Suprapubic skin (tissue), 4 donors: ENCODE measurements around the gene SLC43A1.

Source experiments
- CTCF ChIP-seq, 2 donors: fragments of 200-600 bp in 1 of 2; fragments of 450-650 bp in 1 of 2; sonication (generic) in 1 of 2; IDR thresholded peaks; one replicate each; pipeline ENCODE4 v1.5.1; 2016 to 2019; ENCODE audit warnings: antibody characterized with exemption in 2 of 2, mild to moderate bottlenecking in 1 of 2, moderate library complexity in 1 of 2
- EP300 ChIP-seq: sonication (generic); formaldehyde crosslinking; IDR thresholded peaks from one replicate; pipeline ENCODE4 v1.6.1; 2017; ENCODE audit warnings: antibody characterized with exemption
- POLR2A ChIP-seq, 2 donors: fragments of 450-650 bp; IDR thresholded peaks; one replicate each; pipeline ENCODE4 v1.6.1; 2017; ENCODE audit warnings: antibody characterized with exemption in 2 of 2, mild to moderate bottlenecking in 2 of 2, moderate library complexity in 2 of 2
- POLR2AphosphoS5 ChIP-seq, 3 donors: sonication (generic); formaldehyde crosslinking; IDR thresholded peaks; one replicate each; pipeline ENCODE4 v1.6.1; 2017; ENCODE audit warnings: antibody characterized with exemption in 3 of 3

- TF ChIP-seq CTCF (IDR thresholded peaks at IDR 0.05) (no peak), POLR2A (IDR thresholded peaks at IDR 0.05) (no peak), POLR2AphosphoS5 (IDR thresholded peaks at IDR 0.05) (no peak), EP300 (no peak)
Observed at GRCh38 chr11:57499983-57500461, 15.5 kb downstream of the SLC43A1 start.
